Erythroblast (primary cell): ENCODE measurements around the gene PHACTR4.

Experiments
- GATA1 ChIP-seq: IDR thresholded peaks from 2 replicates; pipeline ENCODE4 v1.6.1; 2011; ENCODE audit warnings: low read depth, mild to moderate bottlenecking, control low read depth, low read length, moderate library complexity
- POLR2A ChIP-seq: IDR thresholded peaks from 2 replicates; pipeline ENCODE4 v1.6.1; 2011; ENCODE audit warnings: mild to moderate bottlenecking, low read length

DNA sequence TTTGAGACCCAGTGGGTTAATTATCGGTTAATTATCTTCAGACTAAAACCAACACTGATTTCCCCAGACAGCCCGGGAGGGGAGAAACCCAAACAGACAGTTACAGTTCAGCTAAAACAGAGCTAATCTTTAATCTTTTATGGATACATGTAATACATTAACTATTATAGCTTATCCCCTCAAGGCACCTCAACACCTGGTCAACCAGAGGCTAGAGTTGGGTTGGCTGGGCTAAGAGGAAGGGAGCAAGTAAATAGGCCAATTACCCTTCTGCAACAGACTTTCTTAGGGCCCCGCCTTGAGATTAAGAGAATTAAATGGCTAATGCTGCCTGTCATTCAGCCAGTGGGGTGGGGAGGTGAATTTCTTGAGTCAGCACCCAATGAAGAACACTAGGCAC lies 47.3 kb upstream of the PHACTR4 start:
- TF ChIP-seq POLR2A (no peak), GATA1 (no peak)
